HepG2 (cell line): ENCODE results near the gene TBX18. TPM values are rescaled to one million over a fixed set of nuclear protein-coding genes. Genes with fewer than 3 reads are reported as not detected.

Source experiments
- AKAP8 ChIP-seq: sonication (generic); formaldehyde crosslinking; IDR thresholded peaks from 2 replicates; pipeline ENCODE4 v1.5.1; 2020; ENCODE audit warnings: mild to moderate bottlenecking, missing genetic modification reagents
- ATF7-NPFF ChIP-seq: sonication (generic); formaldehyde crosslinking; IDR thresholded peaks from 2 replicates; pipeline ENCODE4 v1.8.1; 2023; ENCODE audit warnings: mild to moderate bottlenecking, low read depth, missing genetic modification reagents, moderate library complexity
- HNRNPK ChIP-seq: fragments of 200-400 bp; formaldehyde crosslinking; IDR thresholded peaks from 2 replicates; pipeline ENCODE4 v1.6.1; 2018; ENCODE audit warnings: low read length, low read depth, moderate library complexity, mild to moderate bottlenecking; ENCODE audit not compliant: poor library complexity, severe bottlenecking
- MZF1 ChIP-seq: sonication (generic); formaldehyde crosslinking; IDR thresholded peaks from 2 replicates; pipeline ENCODE4 v1.8.1; 2023; ENCODE audit warnings: mild to moderate bottlenecking, missing genetic modification reagents, borderline replicate concordance
- TEAD2 ChIP-seq: sonication (generic); formaldehyde crosslinking; IDR thresholded peaks from 2 replicates; pipeline ENCODE4 v1.9.0; 2021; ENCODE audit warnings: missing genetic modification reagents
- ZNF138 ChIP-seq: sonication (generic); formaldehyde crosslinking; IDR thresholded peaks from 2 replicates; pipeline ENCODE4 v1.5.0; 2020; ENCODE audit warnings: mild to moderate bottlenecking, low read depth, missing genetic modification reagents
- polyA plus RNA-seq, 8 experiments: library from polyadenylated mRNA; depleted of rRNA in 3 of 8; stranded (reverse) in 7 of 8; unstranded in 1 of 8; fragments of >200 nt; fragmentation: Illumina TruSeq in 4 of 8; extraction: Trizol in 4 of 8; gene quantifications; 2 replicates each; pipeline versions ENCODE4 v1.2.1 to v1.2.3, GENCODE V29; 2011 to 2016; ENCODE audit warnings: low read depth in 4 of 8, missing spikeins in 1 of 8, mixed read lengths in 1 of 8; ENCODE audit not compliant: insufficient read depth in 1 of 8
- total RNA-seq, 5 experiments: library from RNA; depleted of rRNA; stranded (reverse); fragments of >200 nt; fragmentation: Illumina TruSeq; extraction: Trizol; gene quantifications; 2 replicates each; pipeline ENCODE4 v1.2.3, GENCODE V29; 2016; ENCODE audit warnings: low read depth in 1 of 5
- TF ChIP-seq, protein P1 (sequence below): sonication (generic); formaldehyde crosslinking; IDR thresholded peaks from 2 replicates; pipeline ENCODE4 v1.4.0; 2020; ENCODE audit warnings: missing genetic modification reagents
- TF ChIP-seq, protein P2 (sequence below): sonication (generic); formaldehyde crosslinking; IDR thresholded peaks from 2 replicates; pipeline ENCODE4 v1.8.0; 2022; ENCODE audit warnings: mild to moderate bottlenecking, missing genetic modification reagents
- TF ChIP-seq, protein P3 (sequence below): IDR thresholded peaks from 2 replicates; pipeline ENCODE4 v1.6.1; 2016; ENCODE audit warnings: low read depth
- TF ChIP-seq, protein P4 (sequence below): sonication (generic); formaldehyde crosslinking; IDR thresholded peaks from 2 replicates; pipeline ENCODE4 v1.4.0; 2020; ENCODE audit warnings: missing genetic modification reagents, borderline replicate concordance

TBX18 gene
- total and polyA plus RNA-seq, 2 of the 13 experiments (the other 11 are each of a cell fraction or from before 2014, with no cell fraction given) = not detected

DNA sequence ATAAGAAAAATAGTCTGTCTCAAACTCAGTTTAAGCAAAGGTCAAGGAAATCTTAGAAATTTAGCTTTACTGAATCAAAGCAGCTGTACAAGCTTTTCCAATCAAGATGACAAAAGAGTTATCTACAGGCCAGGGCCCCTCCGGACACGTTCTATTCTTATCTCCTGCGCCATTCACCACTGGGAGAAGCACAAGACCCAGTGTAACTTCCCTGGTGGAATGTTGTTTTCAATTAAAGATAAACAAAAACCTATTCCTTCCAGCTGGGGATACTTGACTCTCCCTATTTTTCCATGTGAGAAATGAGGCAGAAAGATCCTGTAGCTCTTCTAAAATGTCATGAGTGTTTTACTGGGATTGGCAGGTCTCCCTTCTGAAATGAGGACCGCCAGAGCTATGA lies 123.3 kb downstream of the TBX18 start (continued):
- TF ChIP-seq, protein P1, sequence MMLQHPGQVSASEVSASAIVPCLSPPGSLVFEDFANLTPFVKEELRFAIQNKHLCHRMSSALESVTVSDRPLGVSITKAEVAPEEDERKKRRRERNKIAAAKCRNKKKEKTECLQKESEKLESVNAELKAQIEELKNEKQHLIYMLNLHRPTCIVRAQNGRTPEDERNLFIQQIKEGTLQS (CRISPR knock-in tag) = no peak
- TF ChIP-seq ATF7-NPFF (CRISPR knock-in tag) = no peak
- TF ChIP-seq AKAP8 (CRISPR knock-in tag) = no peak
- TF ChIP-seq ZNF138 (CRISPR knock-in tag) = no peak
- TF ChIP-seq, protein P2, sequence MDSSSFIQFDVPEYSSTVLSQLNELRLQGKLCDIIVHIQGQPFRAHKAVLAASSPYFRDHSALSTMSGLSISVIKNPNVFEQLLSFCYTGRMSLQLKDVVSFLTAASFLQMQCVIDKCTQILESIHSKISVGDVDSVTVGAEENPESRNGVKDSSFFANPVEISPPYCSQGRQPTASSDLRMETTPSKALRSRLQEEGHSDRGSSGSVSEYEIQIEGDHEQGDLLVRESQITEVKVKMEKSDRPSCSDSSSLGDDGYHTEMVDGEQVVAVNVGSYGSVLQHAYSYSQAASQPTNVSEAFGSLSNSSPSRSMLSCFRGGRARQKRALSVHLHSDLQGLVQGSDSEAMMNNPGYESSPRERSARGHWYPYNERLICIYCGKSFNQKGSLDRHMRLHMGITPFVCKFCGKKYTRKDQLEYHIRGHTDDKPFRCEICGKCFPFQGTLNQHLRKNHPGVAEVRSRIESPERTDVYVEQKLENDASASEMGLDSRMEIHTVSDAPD (CRISPR knock-in tag) = no peak
- TF ChIP-seq, protein P3, sequence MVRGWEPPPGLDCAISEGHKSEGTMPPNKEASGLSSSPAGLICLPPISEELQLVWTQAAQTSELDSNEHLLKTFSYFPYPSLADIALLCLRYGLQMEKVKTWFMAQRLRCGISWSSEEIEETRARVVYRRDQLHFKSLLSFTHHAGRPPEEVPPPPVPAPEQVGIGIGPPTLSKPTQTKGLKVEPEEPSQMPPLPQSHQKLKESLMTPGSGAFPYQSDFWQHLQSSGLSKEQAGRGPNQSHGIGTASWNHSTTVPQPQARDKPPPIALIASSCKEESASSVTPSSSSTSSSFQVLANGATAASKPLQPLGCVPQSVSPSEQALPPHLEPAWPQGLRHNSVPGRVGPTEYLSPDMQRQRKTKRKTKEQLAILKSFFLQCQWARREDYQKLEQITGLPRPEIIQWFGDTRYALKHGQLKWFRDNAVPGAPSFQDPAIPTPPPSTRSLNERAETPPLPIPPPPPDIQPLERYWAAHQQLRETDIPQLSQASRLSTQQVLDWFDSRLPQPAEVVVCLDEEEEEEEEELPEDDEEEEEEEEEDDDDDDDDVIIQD (CRISPR knock-in tag) = no peak
- TF ChIP-seq HNRNPK = no peak
- TF ChIP-seq MZF1 = no peak
- TF ChIP-seq TEAD2 (CRISPR knock-in tag) = no peak
- TF ChIP-seq, protein P4, sequence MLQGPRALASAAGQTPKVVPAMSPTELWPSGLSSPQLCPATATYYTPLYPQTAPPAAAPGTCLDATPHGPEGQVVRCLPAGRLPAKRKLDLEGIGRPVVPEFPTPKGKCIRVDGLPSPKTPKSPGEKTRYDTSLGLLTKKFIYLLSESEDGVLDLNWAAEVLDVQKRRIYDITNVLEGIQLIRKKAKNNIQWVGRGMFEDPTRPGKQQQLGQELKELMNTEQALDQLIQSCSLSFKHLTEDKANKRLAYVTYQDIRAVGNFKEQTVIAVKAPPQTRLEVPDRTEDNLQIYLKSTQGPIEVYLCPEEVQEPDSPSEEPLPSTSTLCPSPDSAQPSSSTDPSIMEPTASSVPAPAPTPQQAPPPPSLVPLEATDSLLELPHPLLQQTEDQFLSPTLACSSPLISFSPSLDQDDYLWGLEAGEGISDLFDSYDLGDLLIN = no peak
